Muscle of back (tissue), 11 donors: ENCODE data around the gene IL10RB. TPM values are rescaled to one million over a fixed set of nuclear protein-coding genes. Genes with fewer than 3 reads are reported as not detected.
A peak's percentile ranks its signal among the peaks of the same experiment; 100 is the strongest.

Experiments
- DNase-seq, 3 donors: peaks; one replicate each; pipeline versions ENCODE4 v3.0.0 to v3.0.0-alpha.2; 2013
- polyA plus RNA-seq, 10 donors: library from polyadenylated mRNA; unstranded; fragments of 120-200 nt; gene quantifications; one replicate each; pipeline ENCODE4 v1.2.1, GENCODE V29; 2013; ENCODE audit not compliant: insufficient read length in 10 of 10

IL10RB gene
- polyA plus RNA-seq, 10 donors = 14.9 to 24.8 (median 18.4) TPM

DNA sequence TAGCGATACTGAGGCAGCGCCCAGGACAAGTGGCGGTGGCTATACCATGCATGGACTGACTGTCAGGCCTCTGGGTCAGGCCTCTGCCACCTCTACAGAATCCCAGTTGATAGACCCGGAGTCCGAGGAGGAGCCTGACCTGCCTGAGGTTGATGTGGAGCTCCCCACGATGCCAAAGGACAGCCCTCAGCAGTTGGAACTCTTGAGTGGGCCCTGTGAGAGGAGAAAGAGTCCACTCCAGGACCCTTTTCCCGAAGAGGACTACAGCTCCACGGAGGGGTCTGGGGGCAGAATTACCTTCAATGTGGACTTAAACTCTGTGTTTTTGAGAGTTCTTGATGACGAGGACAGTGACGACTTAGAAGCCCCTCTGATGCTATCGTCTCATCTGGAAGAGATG is 3.2 kb upstream of the IL10RB start:
- DNase-seq = no peak

GRCh38 chr21:33264561-33264960 is 1.6 kb upstream of the IL10RB start:
- no peak for DNase-seq

DNA sequence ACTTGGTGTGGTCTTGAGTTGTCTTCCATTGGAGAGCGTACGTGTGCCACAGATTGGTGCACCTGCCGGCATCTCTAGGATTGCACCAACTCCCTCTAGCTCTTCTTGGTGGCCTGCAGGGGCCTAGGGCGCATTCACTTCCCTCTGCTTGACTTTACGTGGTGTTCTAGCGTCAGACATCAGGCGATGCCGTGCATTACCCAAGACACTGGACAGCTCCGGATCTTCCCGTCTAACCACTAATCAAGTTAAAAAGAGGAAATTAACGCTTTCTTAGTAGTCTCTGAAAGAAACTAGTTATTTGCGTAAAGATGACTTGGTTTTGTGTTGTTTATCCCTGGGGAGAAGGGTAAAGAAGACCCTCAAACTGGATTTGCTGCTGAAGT is 510 bp upstream of the IL10RB start:
- DNase-seq = peak in 2 of 3 donors; percentile 29 to 63

DNA sequence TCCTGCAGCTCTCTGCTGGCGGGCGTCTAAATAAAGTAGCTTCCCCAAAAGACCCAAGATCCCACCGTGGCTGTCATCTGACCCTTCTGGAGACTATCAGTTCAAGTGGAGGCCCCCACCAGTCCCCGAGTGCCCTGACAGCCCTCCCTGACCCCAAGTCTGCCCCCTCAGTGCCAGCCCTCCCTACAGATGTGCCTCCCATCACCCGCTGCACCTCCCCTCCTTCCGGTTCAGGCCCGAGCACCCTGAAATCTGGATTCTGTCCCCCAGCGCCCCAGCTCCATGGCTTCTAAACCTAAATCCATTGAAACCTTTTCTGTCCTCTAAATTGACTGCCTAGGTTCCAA is 595 bp downstream of the IL10RB start:
- DNase-seq = no peak

DNA sequence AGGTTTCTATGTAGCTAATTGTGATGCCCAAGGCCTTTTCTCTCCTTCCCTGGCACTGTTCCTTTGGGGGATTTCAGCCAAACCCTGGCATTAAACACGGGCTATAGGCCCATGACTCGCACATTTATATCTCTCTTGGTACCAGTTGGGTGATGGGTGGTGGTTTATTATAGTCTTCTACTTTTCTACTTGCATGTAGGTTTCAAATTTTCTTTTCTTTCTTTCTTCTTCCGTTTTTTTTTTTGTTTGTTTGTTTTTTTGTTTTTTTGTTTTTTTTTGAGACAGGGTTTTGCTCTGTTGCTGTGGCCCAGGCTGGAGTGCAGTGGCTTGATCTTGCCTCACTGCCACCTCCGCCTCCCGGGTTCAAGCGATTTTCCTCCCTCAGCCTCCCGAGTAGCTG is 1.1 kb downstream of the IL10RB start:
- no peak for DNase-seq

- no peak for DNase-seq
Measured at GRCh38 chr21:33268393-33268736, 2.2 kb downstream of the IL10RB start.

GRCh38 chr21:33268737-33269441 is 2.7 kb downstream of the IL10RB start:
- no peak for DNase-seq

DNA sequence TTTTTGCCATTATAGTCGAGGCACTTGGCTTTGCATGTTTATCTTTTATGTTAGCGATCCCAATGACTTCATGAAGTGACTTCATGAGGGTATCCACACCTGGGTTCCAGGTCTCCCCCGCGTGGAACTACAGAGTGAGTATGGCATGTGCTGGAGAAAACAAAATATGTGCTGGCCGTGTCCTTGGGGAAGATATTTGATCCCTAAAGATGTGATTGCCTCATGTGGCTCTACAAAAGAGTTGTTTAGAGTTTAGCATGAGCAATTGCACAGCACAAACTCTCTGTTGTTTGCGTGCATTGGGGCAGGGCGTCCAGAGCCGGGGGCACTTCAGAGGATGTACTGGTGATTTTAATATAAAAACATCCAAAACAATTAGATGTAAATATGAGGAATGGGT is 4.8 kb downstream of the IL10RB start:
- DNase-seq = no peak

DNA sequence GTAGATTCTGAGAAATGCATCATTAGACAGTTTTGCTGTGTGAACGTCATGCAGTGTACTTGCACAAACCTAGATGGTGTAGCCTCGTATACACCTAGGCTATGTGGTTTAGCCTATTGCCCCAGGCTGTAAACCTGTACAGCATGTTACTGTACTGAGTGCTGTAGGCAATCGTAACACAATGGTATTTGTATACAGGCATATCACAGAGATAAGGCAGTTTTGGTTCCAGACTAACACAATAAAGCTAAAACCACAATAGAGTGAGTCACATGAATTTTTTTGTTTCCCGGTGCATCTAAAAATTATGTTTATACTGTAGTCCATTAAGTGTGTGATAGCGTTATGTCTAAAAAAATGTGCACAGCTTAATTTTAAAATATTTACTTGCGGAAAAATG is 6.9 kb downstream of the IL10RB start:
- DNase-seq = no peak

- DNase-seq = no peak
Measured at GRCh38 chr21:33278721-33279120, 12.6 kb downstream of the IL10RB start.

DNA sequence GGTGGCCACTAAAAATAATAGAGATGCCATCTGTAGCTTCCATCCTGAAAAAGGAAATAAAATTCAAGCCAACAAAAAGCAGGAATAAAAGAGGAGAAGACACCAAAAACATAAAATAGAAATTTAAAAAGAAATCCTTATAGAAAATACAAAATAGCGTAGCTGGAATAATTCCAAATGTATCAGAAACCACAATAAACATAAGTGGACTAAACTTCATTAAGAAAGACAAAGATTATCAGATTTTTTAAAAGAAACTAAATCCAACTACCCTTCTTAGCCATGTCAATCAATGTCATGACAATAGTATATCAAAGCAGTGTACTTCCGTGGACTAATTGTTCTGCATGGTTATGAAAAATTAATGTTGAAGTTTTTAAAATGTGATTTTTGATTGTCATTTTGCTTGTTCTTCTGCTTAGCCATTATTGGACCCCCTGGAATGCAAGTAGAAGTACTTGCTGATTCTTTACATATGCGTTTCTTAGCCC is 13.2 kb downstream of the IL10RB start:
- no peak for DNase-seq

DNA sequence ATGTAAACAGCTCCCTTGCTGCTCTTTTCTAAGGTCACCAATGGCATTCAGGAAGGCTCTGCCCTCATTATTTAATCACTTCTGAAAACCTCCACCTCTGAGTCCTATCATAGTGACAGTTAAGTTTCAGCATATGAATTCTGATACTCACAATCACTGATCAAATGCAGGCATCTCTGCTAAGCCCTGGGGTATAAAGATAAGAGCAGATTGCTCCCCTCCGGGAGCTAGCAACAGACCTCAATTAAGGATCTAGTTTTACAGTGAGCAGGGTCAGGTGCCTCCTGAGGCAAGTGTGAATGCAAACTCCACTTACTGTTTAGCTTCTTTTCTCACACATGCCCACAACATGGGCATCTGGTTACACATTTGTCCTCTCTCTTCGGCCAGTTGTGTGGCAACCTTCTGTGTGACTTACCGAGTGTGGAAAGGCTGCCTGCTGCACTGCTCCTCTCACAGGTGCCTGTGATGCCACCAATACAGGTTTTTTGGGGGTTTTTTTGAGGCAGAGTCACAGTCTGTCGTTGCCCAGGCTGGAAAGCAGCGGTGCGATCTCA is 15.0 kb downstream of the IL10RB start:
- DNase-seq = no peak

DNA sequence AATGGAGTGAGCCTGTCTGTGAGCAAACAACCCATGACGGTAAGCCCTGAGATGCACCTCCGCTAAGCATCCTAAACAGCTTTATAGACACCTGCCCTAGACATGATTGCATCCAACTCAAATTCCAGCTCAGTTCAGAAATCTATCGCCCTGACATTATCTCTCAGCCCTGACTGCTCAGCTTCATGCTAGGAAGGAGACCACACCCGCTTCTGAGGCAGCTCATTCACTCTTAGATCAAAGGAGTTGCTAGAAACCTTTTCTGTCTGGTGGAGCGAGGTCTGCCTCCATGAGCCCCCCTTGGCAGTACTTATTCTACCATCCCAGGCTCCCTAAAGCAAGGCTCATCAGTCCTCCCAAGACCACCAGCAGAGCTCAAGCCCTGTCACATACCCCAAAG is 17.0 kb downstream of the IL10RB start:
- no peak for DNase-seq

GRCh38 chr21:33286076-33286475 is 19.9 kb downstream of the IL10RB start:
- DNase-seq = no peak

DNA sequence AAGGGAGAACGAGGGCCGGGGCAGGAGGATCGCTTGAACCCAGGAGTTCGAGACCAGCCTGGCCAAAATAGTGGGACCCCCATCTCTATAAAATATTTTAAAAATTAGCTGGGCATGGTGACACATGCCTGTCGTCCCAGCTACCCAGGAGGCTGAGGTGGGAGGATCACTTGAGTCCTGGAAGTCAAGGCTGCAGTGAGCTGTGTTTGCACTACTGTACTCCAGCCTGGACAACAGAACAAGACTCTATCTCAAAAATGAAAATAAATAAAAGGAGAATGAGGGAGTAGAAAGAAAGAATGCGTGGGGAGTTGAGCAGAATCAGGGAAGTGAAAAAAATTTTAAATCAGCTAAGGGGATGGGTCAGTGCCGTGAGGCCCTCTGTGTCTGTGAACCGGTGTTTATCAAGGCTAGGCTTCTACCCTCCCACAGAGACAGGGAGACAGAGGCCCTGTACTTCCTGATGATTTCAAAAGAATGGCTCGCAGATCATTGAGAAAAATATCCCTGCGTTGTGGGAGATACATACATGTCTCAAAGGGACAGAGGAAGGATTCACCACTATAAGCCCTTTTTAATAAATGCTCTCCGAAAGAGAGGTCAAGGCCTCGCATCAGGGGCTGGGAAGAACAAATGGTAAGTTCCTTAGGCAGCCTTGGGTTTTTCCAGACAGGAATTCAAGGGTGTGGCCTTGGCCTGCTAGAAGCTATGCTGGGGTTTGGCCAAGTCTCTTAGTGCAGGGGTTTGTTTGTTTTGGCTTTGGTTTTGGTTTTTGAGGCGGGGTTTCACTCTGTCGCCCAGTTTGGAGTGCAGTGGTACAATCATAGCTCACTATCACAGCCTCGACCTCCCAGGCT is 20.7 kb downstream of the IL10RB start:
- peak in 2 of 3 donors; percentile 36 to 63 for DNase-seq

GRCh38 chr21:33289199-33289819 is 23.1 kb downstream of the IL10RB start:
- DNase-seq = no peak

- no peak for DNase-seq
Measured at GRCh38 chr21:33290441-33290840, 24.3 kb downstream of the IL10RB start.

DNA sequence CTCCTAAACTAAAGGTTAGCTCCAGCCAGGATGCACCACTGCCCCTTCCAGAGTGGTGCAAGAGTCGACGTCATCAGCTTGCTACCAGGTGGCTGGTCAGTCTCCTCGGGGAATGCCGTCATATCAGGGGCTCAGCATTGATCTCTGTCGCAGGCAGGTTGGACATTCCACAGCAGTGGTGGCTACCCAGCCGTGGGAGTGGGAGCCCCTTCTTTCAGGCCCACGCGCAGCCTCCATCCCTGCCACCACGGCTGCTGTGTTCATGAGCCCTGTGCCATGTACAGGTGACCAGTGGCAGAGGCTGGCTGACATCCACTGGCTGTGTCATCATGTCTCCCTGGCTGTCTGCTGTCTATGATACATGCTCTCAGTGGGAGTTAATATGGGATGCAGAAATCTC is 25.5 kb downstream of the IL10RB start:
- no peak for DNase-seq

GRCh38 chr21:33292724-33293123 is 26.6 kb downstream of the IL10RB start:
- DNase-seq = no peak

DNA sequence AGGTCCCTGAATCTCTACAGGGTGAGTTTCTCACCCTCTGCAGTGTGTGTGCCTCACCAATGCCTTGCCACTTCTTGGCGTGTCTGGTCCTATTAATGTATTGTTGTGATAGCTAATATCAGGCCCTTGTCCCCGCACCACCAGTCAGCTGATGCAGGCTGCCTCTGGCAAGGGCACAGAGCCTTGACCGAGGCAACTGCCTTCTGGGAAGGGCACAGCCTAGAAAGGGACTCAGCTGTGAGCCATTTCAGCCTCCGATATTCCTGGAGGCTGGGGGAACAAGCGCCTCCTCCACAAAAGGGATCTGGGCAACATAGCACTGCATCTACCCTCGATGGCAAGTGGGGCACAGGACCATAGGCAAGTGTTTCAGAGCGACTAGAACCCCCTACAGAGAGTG is 27.0 kb downstream of the IL10RB start:
- DNase-seq = no peak

DNA sequence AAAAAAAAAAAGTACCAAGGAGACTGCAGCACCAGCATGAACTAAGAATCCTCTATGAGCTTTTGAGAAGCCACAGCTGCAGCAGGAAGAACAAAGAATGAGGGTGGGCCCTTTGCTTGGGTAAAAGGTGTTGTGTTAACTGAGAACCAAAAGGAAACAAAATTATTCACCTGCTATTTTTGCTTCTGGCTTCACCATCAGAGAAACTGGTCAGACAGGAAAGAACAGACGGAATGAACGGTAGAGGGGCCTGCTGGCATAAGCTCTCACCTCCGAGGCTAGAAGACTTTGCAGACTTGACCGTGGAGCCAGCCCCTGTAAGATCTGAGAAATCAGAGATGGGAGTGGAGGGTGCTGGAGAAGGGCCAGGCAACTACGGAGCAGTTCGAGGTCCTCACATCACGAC is 27.6 kb downstream of the IL10RB start:
- no peak for DNase-seq

GRCh38 chr21:33296156-33296555 is 30.0 kb downstream of the IL10RB start:
- DNase-seq = no peak
